ENCODE measurements around the gene BRK1.
A peak's percentile ranks its signal among the peaks of the same experiment; 100 is the strongest.
"Not testable (repeated sequence)": the region's sequence is repeated elsewhere in the genome, so short reads cannot be mapped to it uniquely, and the experiment has no call there.

The BRK1 gene

GRCh38 chr3:10115326-10116137, at the start of gene BRK1:
TSS of gene BRK1 (plus strand) at chr3:10115675. CDS start at chr3:10115702, 27 bp downstream.
- H3K27ac ChIP-seq = peak within 1 kb of the TSS; percentile 74
- no peak for TF ChIP-seq CTCF (conservative IDR thresholded peaks at IDR 0.05)

GRCh38 chr3:10070077-10070476, 45.4 kb upstream of the BRK1 start:
- H3K27ac ChIP-seq = not testable (repeated sequence)

GRCh38 chr3:10074666-10075065, 40.8 kb upstream of the BRK1 start:
- no peak overlapping the region for H3K27ac ChIP-seq

GRCh38 chr3:10081871-10082270, 33.6 kb upstream of the BRK1 start:
- H3K27ac ChIP-seq = no peak overlapping the region
- no peak for TF ChIP-seq CTCF (conservative IDR thresholded peaks at IDR 0.05)

More at GRCh38 chr3:10074666-10075065, 40.8 kb upstream of the BRK1 start:
- no peak for TF ChIP-seq CTCF (conservative IDR thresholded peaks at IDR 0.05)

- no peak for TF ChIP-seq CTCF (conservative IDR thresholded peaks at IDR 0.05)
- H3K27ac ChIP-seq = no peak overlapping the region
Observed at GRCh38 chr3:10085738-10086137, 29.7 kb upstream of the BRK1 start.

- no peak for TF ChIP-seq CTCF (conservative IDR thresholded peaks at IDR 0.05)
- no peak overlapping the region for H3K27ac ChIP-seq
Observed at GRCh38 chr3:10088256-10088655, 27.2 kb upstream of the BRK1 start.

GRCh38 chr3:10090179-10090578, 25.3 kb upstream of the BRK1 start:
- TF ChIP-seq CTCF (conservative IDR thresholded peaks at IDR 0.05) = no peak

GRCh38 chr3:10090774-10091173, 24.7 kb upstream of the BRK1 start:
- not testable (repeated sequence) for H3K27ac ChIP-seq

More at GRCh38 chr3:10090179-10090578, 25.3 kb upstream of the BRK1 start:
- no peak overlapping the region for H3K27ac ChIP-seq

GRCh38 chr3:10091387-10091786, 24.1 kb upstream of the BRK1 start:
- H3K27ac ChIP-seq = not testable (repeated sequence)
